K562 (cell line): ENCODE measurements around the gene NUDT4B.
"Not testable (repeated sequence)": the region's sequence is repeated elsewhere in the genome, so short reads cannot be mapped to it uniquely, and the experiment has no call there.

Source experiments
- ELF4 ChIP-seq: fragments of 450-650 bp; formaldehyde crosslinking; IDR thresholded peaks from 2 replicates; pipeline ENCODE4 v1.4.0; 2022; ENCODE audit warnings: missing genetic modification characterization
- JUN ChIP-seq, 2 experiments: sonication (generic) in 1 of 2; formaldehyde crosslinking in 1 of 2; IDR thresholded peaks; 2 replicates each; pipeline versions ENCODE4 v1.6.1 to v1.8.0; 2012 to 2022; ENCODE audit warnings: borderline replicate concordance in 2 of 2, mild to moderate bottlenecking in 2 of 2, improper control_type of control experiment in 1 of 2, low read depth in 1 of 2, low read length in 1 of 2, missing genetic modification reagents in 1 of 2
- PHF8 ChIP-seq: fragments of 200-600 bp; sonication (generic); IDR thresholded peaks from 2 replicates; pipeline ENCODE4 v1.6.1; 2012; ENCODE audit warnings: mixed run types, mild to moderate bottlenecking, inconsistent platforms, low read length, moderate library complexity, borderline replicate concordance
- TF ChIP-seq, protein P1 (sequence below): sonication (generic); formaldehyde crosslinking; IDR thresholded peaks from 2 replicates; pipeline ENCODE4 v1.8.0; 2022; ENCODE audit warnings: mild to moderate bottlenecking, missing genetic modification reagents
- TF ChIP-seq, protein P2 (sequence below), 3 experiments: IDR thresholded peaks in 2 of 3; conservative IDR thresholded peaks in 1 of 3; 2 replicates each; pipeline ENCODE4 v1.5.1; 2011 to 2012; ENCODE audit warnings: low read length in 3 of 3, mild to moderate bottlenecking in 3 of 3, control low read depth in 2 of 3, improper control_type of control experiment in 1 of 3, inconsistent platforms in 1 of 3, low read depth in 1 of 3, mixed read lengths in 1 of 3, moderate library complexity in 1 of 3; ENCODE audit not compliant: insufficient read depth in 2 of 3

- TF ChIP-seq, protein P1, sequence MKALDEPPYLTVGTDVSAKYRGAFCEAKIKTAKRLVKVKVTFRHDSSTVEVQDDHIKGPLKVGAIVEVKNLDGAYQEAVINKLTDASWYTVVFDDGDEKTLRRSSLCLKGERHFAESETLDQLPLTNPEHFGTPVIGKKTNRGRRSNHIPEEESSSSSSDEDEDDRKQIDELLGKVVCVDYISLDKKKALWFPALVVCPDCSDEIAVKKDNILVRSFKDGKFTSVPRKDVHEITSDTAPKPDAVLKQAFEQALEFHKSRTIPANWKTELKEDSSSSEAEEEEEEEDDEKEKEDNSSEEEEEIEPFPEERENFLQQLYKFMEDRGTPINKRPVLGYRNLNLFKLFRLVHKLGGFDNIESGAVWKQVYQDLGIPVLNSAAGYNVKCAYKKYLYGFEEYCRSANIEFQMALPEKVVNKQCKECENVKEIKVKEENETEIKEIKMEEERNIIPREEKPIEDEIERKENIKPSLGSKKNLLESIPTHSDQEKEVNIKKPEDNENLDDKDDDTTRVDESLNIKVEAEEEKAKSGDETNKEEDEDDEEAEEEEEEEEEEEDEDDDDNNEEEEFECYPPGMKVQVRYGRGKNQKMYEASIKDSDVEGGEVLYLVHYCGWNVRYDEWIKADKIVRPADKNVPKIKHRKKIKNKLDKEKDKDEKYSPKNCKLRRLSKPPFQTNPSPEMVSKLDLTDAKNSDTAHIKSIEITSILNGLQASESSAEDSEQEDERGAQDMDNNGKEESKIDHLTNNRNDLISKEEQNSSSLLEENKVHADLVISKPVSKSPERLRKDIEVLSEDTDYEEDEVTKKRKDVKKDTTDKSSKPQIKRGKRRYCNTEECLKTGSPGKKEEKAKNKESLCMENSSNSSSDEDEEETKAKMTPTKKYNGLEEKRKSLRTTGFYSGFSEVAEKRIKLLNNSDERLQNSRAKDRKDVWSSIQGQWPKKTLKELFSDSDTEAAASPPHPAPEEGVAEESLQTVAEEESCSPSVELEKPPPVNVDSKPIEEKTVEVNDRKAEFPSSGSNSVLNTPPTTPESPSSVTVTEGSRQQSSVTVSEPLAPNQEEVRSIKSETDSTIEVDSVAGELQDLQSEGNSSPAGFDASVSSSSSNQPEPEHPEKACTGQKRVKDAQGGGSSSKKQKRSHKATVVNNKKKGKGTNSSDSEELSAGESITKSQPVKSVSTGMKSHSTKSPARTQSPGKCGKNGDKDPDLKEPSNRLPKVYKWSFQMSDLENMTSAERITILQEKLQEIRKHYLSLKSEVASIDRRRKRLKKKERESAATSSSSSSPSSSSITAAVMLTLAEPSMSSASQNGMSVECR (CRISPR knock-in tag), result not testable (repeated sequence)
- not testable (repeated sequence) for TF ChIP-seq PHF8; JUN (IDR thresholded peaks at IDR 0.05; ENCODE audit: borderline replicate concordance, low read depth, low read length); JUN (CRISPR knock-in tag; IDR thresholded peaks at IDR 0.05; ENCODE audit: borderline replicate concordance); ELF4
- TF ChIP-seq, protein P2, sequence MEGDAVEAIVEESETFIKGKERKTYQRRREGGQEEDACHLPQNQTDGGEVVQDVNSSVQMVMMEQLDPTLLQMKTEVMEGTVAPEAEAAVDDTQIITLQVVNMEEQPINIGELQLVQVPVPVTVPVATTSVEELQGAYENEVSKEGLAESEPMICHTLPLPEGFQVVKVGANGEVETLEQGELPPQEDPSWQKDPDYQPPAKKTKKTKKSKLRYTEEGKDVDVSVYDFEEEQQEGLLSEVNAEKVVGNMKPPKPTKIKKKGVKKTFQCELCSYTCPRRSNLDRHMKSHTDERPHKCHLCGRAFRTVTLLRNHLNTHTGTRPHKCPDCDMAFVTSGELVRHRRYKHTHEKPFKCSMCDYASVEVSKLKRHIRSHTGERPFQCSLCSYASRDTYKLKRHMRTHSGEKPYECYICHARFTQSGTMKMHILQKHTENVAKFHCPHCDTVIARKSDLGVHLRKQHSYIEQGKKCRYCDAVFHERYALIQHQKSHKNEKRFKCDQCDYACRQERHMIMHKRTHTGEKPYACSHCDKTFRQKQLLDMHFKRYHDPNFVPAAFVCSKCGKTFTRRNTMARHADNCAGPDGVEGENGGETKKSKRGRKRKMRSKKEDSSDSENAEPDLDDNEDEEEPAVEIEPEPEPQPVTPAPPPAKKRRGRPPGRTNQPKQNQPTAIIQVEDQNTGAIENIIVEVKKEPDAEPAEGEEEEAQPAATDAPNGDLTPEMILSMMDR (IDR thresholded peaks at IDR 0.05 in 2 of 3, conservative IDR thresholded peaks at IDR 0.05 in 1 of 3; ENCODE audit: insufficient read depth in 2 of 3, low read depth in 1 of 3, low read length in 3 of 3), result not testable (repeated sequence)
Measured at GRCh38 chr1:148758412-148758811, 9.8 kb downstream of the NUDT4B start.
